ENCODE measurements around the gene IL17B. TPM values are rescaled to one million over a fixed set of nuclear protein-coding genes. Genes with fewer than 3 reads are reported as not detected.

Gene IL17B
- total RNA-seq, 1 donor from 2014 or later = 2.7 TPM

DNA sequence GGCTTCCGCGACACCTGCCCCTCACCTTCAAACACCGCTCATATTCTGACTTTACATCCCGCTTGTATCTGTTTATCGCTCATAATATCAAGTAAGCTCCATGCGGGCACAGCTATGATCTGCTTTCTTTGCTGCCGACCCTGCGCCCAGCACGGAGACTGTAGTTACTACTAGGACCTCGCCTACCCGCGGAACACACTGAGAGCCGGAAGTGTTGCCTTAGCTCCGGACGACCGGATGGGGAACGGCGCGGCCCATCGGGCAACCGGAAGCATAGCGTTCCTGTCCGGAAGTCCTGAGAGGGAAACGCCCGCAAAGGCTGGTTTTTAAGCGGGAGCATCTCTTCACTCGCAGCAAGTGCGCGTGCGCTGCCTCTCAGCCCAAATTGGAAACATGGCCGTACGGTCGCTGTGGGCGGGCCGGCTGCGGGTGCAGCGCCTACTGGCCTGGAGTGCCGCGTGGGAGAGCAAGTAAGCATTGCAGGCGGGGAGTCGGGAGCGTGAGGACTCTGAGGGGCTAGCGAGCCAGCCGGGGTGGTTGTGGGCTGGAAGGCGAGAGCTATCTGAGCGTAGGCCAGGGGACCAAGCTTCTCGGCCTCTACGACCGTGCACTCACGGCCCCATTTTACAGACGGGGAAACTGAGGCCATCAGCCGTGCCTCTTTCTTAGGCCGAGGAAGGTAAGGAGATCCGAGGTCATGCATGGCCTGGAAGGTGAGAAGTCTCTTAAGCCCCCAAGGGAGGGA is 33.8 kb downstream of the IL17B start, which contains the start of gene GRPEL2:
Gene GRPEL2 (plus strand): TSS at position 353 of the 745 bp plus-strand sequence. CDS start 41 bp downstream, at position 394.
- peak within 1 kb of the TSS; percentile 74 for H3K27ac ChIP-seq
- no peaks in the 10 kb centered on the region for H3K9me3 ChIP-seq
- H3K27me3 ChIP-seq = no peaks in the 10 kb centered on the region
- peak in 1 of 2 donors; percentile 97 for DNase-seq (ENCODE audit: extremely low spot score in 2 of 2)
- TF ChIP-seq POLR2AphosphoS5 (IDR thresholded peaks at IDR 0.05; ENCODE audit: insufficient read depth in 1 of 2, low read depth in 1 of 2) = peak; percentile 91 to 98
- TF ChIP-seq, protein P1, sequence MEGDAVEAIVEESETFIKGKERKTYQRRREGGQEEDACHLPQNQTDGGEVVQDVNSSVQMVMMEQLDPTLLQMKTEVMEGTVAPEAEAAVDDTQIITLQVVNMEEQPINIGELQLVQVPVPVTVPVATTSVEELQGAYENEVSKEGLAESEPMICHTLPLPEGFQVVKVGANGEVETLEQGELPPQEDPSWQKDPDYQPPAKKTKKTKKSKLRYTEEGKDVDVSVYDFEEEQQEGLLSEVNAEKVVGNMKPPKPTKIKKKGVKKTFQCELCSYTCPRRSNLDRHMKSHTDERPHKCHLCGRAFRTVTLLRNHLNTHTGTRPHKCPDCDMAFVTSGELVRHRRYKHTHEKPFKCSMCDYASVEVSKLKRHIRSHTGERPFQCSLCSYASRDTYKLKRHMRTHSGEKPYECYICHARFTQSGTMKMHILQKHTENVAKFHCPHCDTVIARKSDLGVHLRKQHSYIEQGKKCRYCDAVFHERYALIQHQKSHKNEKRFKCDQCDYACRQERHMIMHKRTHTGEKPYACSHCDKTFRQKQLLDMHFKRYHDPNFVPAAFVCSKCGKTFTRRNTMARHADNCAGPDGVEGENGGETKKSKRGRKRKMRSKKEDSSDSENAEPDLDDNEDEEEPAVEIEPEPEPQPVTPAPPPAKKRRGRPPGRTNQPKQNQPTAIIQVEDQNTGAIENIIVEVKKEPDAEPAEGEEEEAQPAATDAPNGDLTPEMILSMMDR (IDR thresholded peaks at IDR 0.05) = no peak
- H3K4me1 ChIP-seq = peaks cover 34% of the 10 kb centered on the region
- intact Hi-C loops (cut with DNase I) = no loop called here
- peaks cover 0 to 29% of the 10 kb centered on the region in 2 donors for H3K36me3 ChIP-seq
- peak within 1 kb of the TSS; percentile 67 to 76 for H3K4me3 ChIP-seq

DNA sequence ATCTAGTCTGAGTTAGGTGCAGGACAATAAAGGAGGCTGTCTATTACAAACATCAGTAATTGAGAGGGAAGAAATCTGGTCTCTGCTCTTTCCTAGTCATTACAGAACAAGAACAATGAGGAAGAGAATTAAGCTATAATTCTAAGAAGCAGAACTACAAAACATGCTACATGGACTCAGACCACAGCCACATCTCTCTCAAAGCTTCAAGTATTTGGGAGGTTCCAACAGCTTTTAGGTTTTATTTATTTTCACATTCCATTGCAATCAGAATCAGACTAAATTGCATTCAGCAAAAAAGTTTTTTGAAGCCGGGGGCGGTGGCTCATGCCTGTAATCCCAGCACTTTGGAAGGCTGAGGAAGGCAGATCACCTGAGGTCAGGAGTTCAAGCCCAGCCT is 34.9 kb downstream of the IL17B start:
- TF ChIP-seq POLR2AphosphoS5 (IDR thresholded peaks at IDR 0.05; ENCODE audit: insufficient read depth in 1 of 2, low read depth in 1 of 2) (no peak), POLR2A (IDR thresholded peaks at IDR 0.05) (no peak)
- TF ChIP-seq, protein P1 (IDR thresholded peaks at IDR 0.05) = no peak
- no peaks in the 10 kb centered on the region for H3K27me3 ChIP-seq
- H3K9me3 ChIP-seq = no peaks in the 10 kb centered on the region
- peak overlapping the region in 1 of 2 donors; percentile 67 for H3K4me3 ChIP-seq
- H3K27ac ChIP-seq = no peak overlapping the region
- H3K36me3 ChIP-seq = peaks cover 0 to 19% of the 10 kb centered on the region in 2 donors
- intact Hi-C loops (cut with DNase I) = no loop called here
- H3K4me1 ChIP-seq = peaks cover 33% of the 10 kb centered on the region
- no peak for DNase-seq (ENCODE audit: extremely low spot score in 2 of 2)

DNA sequence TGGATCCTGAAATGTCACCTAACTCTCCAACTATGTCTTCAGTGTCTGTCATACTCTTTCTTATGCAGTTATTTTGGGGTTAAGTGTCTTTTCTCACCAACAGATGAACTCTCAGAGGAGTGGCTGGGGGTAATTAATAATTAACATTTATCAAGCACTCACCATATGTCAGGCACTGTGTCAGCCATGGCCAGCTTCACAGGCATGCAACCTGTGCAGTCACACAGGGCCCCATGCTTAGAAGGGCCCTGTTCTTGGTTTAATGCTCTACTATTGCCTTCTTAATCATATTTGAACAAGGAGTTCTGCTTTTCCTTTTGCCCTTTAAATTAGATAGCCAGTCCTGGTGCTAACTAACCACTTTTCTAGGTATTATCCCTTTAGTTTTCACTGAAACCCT is 37.2 kb downstream of the IL17B start:
- no peak for DNase-seq (ENCODE audit: extremely low spot score in 2 of 2)
- peaks cover 15% of the 10 kb centered on the region for H3K4me1 ChIP-seq
- intact Hi-C loops (cut with DNase I) = no loop called here
- TF ChIP-seq, protein P1 (IDR thresholded peaks at IDR 0.05) = no peak
- TF ChIP-seq POLR2A (IDR thresholded peaks at IDR 0.05) = no peak
- TF ChIP-seq POLR2AphosphoS5 (IDR thresholded peaks at IDR 0.05; ENCODE audit: insufficient read depth in 1 of 2, low read depth in 1 of 2) = no peak
- no peak overlapping the region for H3K4me3 ChIP-seq
- no peaks in the 10 kb centered on the region for H3K9me3 ChIP-seq
- H3K27ac ChIP-seq = no peak overlapping the region
- no peaks in the 10 kb centered on the region for H3K27me3 ChIP-seq
- peaks cover 0 to 4% of the 10 kb centered on the region in 2 donors for H3K36me3 ChIP-seq

DNA sequence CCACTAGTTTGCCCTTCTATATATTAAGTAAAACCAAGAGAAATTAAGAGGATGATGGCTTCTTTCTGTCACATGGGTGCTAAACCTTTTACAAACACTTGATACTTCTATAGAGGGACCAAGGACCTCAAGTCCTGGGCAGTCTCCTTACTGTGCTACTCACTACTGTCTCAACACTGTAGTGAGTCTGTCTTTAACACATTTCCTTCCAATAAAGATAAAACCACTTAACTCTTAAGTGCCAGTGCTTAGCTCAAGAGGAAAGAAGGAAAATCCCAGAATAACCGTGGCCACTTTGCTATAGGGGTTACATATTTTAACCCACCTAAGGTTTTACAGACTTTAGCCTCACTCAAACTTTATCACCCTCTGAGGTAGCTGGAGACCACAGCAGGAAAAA is 38.2 kb downstream of the IL17B start:
- Histone ChIP-seq H3K4me1 (peaks cover 9% of the 10 kb centered on the region), H3K9me3 (no peaks in the 10 kb centered on the region), H3K27me3 (no peaks in the 10 kb centered on the region), H3K27ac (no peak overlapping the region), H3K36me3 (peaks cover 0 to 4% of the 10 kb centered on the region in 2 donors), H3K4me3 (no peak overlapping the region)
- intact Hi-C loops (cut with DNase I) = no loop called here
- TF ChIP-seq, protein P1 (IDR thresholded peaks at IDR 0.05) = no peak
- no peak for TF ChIP-seq POLR2AphosphoS5 (IDR thresholded peaks at IDR 0.05; ENCODE audit: insufficient read depth in 1 of 2, low read depth in 1 of 2)
- TF ChIP-seq POLR2A (IDR thresholded peaks at IDR 0.05) = no peak
- DNase-seq (ENCODE audit: extremely low spot score in 2 of 2) = no peak

DNA sequence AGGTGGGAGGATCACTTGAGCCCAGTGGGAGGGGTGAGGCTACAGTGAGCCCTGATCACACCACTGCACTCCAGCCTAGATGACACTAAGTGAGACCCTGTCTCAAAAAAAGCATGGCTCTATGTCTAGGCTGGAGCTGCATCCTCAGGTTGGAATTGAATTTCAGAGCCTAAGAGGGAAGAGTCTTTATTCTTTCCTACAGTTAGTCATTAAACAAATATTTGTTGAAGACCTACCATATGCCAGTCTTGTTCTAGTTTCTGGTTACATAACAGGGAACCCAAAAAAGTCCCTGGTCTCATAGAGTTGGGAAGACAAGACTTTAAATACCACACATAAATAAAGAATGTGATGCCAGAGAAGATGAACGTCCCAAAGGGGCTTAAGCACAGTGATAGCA is 40.7 kb downstream of the IL17B start:
- no peak for DNase-seq (ENCODE audit: extremely low spot score in 2 of 2)
- peaks cover 0 to 4% of the 10 kb centered on the region in 2 donors for H3K36me3 ChIP-seq
- TF ChIP-seq POLR2AphosphoS5 (IDR thresholded peaks at IDR 0.05; ENCODE audit: insufficient read depth in 1 of 2, low read depth in 1 of 2) (no peak), POLR2A (IDR thresholded peaks at IDR 0.05) (no peak)
- TF ChIP-seq, protein P1 (IDR thresholded peaks at IDR 0.05) = no peak
- H3K27ac ChIP-seq = no peak overlapping the region
- H3K4me1 ChIP-seq = no peaks in the 10 kb centered on the region
- no peak overlapping the region for H3K4me3 ChIP-seq
- intact Hi-C loops (cut with DNase I) = no loop called here
- no peaks in the 10 kb centered on the region for H3K27me3 ChIP-seq
- H3K9me3 ChIP-seq = no peaks in the 10 kb centered on the region
